ENCODE measurements around the gene POLR2C.
A peak's percentile ranks its signal among the peaks of the same experiment; 100 is the strongest.

The POLR2C gene

DNA sequence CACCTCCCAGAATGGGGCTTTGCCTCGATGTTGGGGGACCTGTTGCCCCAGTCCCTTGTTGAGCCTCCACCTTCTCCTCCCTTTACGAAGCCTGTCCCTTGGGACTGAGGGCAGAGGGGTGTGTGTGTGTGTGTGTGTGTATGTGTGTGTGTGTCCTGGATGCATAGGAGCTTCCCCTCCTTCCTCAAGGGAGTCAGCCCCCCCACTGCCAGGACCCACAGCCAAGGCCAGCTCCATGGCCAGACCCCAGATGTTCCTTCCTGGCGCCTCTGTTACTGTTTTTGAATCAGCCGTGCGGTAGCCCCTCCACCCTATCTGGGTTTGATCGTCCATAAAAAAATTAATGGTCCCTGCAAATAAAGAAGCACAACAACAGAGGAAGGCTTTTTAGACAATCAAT is 41.5 kb downstream of the POLR2C start:
- no peak for DNase-seq (ENCODE audit: low read depth)

DNA sequence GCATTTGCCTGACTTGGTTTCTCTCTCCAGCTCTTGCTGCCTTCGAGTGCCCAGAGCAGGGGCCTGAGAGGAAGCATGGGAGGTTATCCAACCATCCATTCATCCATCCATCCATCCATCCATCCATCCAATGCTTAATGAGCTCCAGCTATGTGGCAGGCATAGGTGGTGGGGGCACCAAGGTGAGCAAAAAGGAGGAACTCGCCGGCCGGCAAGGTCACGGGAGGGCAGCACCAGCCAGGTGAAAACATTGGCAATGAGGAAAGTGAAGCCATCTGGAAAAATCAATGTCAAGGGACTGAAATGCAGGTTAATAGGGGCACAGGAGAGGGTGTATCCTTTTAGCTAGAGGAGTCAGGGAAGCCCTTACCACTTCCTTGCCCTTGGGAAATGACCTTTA is 42.0 kb downstream of the POLR2C start:
- DNase-seq (ENCODE audit: low read depth): no peak

DNA sequence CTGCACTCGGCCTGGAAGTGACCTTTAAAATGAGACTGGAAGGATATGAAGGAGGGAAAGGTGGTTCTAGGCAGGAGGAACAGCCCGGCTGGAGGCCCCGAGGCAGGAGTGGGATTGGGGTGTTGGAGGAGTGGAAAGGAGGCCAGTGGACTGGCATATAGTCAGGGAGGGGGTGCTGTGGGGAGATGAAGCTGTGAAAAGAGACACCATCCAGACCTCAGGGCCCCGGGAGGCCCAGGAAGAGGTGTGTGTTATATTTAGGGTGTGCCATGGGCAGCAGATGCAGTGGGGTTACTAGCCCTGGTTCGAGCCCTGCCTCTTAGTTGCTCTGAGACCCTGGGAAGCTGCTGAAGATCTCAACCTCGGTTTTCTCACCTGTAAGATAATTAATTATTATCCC is 42.7 kb downstream of the POLR2C start:
- DNase-seq (ENCODE audit: low read depth): no peak

DNA sequence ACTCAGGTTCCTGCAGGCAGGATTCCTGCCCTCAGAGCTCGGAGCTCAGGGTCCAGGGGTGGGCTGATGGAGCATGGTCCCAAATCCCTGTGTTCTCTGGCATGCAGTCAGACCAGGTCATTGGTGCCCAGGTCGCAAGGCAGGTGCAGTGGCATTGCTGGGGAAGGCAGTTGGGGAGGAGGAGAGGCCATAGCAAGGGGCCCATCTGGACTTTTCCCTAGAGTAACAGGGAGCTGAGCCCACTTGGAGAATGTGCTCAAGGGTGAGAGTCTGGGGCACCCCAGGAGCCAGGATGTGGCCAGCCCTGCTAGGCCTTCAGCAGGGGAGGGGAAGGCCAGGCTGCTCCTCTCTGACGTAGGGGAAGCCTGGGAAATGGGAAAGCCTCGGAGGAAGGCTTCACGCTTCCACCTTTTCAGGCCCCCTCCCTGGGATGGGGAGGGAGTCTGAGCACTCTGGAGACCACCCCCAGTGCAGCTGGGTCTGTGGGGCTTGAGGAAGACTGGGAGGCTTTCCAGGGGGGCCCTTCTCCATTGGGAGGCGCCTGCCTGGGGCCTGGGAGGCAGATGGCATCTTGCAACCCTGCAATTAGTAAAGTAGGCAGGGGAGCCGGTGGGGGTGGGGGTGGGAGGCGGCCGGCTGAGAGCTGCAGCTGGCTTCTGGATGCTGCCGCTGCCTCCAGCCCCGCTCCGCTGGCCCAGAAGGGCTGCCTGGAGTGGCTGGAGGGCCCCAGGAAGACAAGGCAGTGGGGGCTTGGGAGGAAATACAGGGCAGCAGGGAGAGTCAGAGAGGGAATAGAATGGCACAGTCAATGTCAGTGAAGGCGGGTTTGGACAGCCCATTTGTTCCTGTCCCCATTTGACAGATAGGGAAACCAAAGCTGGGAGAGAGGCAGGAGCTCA is 44.9 kb downstream of the POLR2C start:
- DNase-seq (ENCODE audit: low read depth): no peak

DNA sequence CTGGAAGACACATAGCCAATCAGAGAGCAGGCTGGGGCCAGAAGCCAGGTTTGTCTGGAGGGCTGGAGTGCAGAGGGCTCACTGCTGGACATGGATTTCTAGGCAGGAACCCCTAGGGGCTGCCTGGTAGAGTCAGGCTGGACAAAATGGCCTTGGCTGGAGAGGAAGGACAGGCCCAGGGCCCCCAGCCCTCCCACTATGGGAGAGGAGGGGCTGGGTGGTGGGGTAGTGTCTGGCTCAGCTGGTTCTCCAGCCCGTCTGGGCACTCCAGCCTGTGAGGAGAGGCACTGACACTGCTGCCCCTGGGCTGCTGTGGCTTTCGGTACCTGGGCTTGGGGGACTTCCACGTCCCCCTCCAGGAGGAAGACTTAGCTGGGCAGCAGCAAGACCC is 45.6 kb downstream of the POLR2C start:
- DNase-seq (ENCODE audit: low read depth): no peak

DNA sequence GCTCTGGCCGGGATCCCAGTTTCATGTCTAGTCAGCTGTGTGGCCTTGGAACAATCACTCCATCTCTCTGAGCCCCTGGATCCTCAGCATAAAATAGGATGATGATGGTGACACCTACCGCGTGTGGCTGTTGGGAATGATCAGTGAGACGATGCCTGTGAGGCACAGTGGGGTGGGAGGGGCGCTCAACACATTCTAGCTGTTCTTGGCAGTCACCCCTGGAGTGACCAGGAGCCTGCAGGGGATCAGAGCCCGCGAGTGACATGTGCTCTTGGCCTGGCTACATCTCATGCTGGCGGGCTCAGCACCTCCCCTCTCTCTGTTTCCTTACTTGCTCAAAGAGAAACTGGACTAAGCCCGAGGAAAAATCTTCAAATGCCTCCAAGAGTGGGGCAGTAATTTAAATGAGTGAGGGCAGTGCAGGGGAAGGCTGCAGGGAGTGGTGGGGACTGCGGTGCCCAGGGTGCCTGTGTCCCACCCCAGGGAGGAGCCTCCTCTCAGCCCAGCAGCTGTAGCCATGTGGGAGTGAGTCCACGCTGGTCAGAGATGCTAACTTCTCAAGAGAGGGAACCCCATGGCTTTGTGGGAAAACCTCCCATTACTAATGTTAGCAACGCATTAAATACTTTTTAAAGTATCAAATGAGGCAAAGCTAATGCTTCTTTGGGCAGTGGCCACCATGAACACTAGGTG is 46.9 kb downstream of the POLR2C start:
- no peak for DNase-seq (ENCODE audit: low read depth)

DNA sequence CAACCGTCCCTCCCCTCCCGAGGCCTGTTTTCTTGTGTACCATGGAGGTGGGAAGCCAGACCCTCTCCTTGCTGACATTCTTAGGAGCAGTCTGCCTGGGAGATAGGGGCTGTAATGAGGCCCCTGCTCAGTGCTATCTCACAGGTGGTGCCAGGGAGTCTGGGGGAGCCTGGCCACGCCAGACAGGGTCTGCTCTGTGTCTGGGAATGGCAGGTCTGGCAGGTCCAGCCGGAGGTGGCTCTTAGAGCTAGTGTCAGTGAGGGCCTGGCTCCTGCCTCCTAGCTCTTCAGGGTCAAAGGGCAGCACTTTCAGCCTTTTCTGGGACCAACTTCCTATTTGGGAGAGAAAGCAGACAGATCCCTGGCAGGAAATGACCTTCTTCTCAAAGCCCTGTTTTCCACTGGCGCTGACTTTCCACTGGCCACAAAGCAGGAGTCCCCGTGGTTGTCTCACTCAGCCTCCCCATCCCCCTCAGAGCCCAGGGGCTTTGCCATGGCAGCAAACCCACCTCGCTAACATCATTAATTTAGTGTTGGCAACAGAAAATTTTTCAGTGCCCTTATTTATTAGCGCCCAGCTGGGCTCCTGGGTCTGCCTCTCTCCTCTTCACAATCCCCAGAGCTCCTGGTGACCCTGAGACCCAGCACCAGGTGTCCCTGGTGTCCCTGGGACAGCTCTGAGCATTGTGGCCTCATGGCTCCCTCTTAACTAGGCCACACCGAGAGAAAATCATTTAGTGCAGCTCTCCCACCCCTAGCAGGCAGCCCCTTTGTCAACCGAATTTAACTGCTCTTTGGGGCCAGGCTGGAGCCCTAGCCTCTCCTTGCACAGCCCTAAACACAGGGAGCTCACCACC is 47.8 kb downstream of the POLR2C start:
- no peak for DNase-seq (ENCODE audit: low read depth)

DNA sequence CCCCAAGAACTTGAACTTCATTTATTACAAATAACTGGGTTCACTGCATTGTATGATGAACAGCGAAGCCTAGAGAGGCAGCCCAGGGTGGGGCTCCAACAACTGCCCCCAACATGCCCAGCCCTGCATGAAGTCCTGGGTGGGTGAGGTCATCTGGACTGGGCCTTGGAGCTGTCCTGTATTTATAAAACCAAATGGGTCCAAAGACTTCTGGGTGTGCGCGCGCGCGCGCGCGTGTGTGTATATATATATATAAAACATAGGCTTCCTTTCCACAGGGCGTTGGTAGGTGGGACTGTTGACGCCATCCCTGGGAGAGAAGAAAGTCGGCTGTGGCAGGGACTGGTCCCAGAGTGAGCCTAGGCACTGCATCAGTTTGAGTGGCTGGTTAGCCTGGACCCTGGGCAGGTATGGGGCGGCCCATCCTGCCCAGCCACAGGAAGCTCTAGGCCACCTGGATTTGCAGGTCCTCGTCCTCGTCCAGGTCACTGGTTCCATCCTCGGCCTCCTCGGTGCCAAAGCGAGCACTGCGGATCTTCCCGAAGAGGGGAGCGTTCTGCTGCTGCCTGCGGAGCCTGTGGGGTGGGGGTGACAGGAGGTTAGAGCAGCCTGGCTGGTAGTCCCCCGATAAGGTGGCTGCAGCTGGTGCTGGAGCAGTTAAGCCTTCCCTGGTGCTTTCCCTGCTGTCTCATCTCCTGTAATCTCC is 50.0 kb downstream of the POLR2C start:
- no peak for DNase-seq (ENCODE audit: low read depth)

DNA sequence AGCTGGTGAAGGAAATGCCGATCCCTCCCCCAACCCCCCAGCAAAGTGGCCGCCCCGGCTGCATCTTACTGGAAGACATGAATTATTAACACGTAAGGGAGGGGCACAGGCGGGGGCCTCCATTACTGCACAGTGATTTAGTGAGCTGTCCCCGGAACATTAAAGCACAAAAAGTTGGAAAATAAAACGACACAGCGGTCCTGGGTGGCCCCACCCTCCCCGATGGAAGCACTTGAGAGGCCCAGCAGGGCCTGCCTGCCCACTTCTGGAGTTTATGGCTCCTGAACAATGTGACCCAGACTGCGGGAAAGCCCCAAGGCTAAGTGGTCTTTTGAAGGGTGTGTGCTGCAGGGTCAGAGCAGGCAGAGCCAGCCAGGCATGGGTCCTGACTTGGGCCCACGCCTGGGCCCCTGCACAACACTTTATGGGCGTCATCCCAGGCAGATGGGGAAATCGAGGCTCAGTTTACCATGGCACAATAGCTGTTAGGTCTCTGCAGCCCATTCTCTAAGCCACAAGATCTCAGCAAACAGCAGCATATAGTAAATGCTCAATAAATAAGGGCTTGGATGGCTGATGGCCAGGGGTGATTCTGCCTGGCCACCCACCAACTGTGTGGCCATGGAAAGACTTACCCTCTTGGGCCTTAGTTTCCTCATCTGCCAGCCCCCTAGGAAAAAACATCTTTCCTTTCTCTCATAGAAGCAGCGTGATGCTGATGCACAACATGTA is 51.1 kb downstream of the POLR2C start:
- no peak for DNase-seq (ENCODE audit: low read depth)

DNA sequence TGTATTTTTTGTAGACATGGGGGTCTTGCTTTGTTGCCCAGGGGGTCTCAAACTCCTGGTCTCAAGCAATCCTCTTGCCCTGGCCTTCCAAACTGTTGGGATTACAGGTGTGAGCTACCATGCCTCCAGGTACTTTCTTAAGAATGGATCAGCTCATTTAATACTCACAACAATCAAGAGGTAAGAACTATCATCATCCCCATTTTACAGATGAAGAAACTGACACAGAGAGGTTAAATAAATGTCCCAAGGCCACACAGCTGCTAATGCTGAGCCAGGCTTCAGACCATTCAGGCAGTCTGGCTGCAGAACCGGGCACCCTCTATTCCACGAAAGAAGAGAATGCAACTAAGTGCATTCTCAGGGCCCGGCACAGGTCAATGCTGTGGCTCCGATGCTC is 51.9 kb downstream of the POLR2C start:
- DNase-seq (ENCODE audit: low read depth): no peak

DNA sequence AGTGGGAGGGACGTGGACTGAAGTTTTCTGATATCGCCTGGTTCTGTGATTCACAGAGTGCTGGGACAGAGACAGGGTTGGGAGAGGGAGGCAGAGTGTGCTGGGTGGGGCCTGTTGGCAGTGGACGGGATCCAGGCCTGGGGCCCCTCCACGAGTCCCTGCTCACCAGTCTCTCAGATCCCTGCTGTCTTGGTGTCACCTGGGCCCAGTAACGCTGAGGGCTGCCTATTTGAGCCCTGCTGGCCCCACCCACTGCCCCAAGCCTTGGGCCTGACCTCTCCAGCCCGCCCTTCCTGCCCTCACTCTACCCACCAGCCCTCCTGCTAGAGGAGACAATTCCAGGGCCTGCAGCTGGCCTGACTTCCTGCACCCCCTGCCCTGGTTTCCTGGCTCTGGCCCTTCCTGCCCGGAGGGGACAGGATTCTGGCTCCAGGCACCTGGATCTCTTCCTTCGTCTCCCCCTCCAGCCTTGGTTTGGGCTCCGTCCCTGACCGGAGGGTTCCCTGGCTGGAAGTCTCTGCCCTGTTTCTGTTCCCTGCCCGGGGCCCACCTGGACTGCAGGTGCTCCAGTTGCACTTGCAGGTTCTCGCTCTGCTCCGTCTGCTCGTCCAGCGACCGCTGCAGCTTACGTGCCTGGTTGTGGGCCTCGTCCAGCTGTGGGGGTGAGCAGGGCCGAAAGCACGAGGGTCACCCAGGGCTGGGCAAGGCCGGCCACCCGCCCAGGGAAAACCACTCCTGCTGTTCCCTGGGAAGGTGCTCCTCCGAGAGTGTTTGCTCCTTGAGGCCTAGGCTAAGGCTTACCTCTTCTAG is 52.5 kb downstream of the POLR2C start:
- DNase-seq (ENCODE audit: low read depth): no peak

DNA sequence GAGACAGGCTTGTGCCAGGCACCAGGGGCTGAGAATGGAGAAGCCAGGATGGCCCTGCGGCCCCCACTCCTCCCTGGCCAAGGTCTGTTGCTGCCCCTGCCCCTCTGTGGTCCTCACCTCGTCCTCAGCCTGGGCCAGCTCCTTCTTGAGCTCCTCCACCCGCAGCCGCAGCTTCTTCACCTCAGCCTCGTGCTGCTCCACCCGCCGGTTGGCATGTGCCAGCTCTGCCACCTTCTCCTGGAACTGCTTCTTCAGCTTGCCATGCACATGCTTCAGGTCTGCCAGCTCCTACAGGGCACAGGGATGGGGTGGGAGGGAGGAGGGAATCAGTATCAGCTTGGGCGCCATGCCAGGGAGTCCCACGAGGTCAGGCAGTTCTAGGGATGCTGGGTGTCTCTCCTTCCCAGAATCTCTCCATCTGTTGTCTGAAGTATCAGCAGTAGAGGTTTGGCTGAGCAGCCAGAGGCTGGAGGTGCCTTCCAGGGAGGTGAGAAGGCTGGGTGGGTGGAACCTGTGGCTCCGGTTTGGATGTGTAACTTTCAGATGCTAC is 53.8 kb downstream of the POLR2C start:
- DNase-seq (ENCODE audit: low read depth): no peak

DNA sequence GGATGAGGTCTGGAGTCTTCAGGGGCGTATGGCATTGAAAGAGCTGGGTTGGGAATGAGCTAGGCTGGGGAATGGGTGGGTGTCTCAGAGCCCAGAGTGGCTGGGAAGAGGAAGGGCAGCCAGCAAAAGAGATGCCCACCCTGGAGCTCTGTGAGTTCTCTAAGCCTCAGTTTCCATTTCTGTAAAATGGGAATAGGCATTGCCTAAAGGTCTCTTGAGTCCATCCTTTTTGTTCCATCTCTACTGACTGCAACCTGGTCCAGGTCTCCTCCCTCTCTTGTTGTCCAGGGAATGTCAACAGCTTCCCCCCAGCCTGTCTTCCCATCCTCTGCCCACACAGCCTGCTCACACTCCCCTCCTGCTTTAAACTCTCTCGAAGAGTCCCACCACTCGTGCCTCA is 54.3 kb downstream of the POLR2C start:
- no peak for DNase-seq (ENCODE audit: low read depth)

DNA sequence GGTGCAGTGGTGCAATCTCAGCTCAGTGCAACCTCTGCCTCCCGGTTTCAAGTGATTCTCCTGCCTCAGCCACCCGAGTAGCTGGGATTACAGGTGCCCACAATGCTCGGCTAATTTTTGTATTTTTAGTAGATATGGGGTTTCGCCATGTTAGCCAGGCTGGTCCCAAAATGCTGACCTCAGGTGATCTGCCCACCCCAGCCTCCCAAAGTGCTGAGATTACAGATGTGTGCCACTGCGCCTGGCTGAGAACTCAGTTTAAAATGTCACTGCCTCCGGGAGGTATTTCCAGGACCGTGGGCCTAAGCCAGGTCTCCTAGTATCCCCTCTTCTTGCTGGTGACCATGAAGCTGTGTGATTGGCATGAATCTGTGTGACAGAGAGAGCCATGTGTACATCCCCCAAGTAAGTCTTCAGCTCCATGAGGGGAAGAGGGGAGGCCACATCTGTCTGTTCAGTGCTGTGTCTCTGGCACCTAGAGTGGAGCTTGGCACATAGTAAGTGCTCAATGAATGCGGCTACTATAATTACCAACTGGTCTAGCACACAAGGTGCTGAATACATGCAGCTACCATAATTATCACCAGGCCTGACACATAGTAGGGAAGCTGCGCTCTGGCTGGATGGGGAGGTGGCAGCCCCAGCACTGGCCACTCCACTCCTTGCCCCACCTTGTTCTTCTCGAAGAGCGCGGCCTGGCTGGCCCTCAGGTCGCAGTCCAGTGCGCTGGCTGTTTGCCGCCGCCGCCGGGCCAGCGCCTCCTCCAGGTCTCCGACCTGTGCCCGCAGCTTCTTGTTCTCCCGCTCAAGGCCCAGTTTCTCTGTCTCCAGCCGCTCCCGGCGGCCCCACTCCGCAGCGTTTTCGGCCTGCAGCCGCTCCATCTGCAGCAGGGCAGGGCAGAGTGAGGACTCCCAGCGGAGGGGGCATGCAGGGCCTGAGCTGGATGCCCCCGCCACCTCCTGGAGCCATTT is 55.2 kb downstream of the POLR2C start:
- DNase-seq (ENCODE audit: low read depth): no peak

DNA sequence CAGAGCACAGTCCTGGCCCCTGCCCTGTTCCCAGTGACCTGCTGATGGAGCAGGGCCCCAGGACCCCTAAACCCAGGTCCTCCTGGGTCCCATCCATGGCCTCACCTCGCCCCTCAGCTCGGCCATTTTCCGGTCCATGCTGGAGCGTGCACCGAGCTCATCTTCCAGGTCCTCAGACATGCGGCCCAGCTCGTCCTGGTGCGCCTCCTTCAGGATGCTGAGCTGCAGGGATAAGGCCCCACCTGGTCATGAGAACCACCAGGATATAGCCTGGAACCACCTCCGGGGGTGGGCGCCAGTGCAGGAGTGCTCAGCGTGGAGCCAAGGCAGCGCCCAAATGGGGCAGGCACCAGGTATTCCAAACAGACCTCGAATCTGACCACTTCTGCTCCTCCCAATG is 56.0 kb downstream of the POLR2C start:
- no peak for DNase-seq (ENCODE audit: low read depth)

DNA sequence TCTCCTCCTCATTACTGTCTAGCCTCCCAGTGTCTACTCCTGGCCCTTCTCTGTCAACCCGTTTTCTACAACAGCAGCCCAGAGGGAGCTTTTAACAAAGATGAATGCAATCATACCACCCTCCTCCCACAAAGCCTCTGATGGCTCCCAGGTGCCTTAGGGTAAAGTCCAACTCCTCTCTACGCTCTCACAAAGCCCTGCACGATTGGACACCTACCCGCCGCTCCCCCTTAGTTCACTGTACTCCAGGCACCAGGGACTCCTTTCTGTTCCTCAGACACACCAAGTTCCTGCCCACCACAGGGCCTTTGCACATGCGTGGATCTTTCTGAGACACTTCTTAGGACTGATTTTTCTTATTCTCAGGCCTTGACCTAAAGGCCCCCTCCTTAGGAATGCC is 56.4 kb downstream of the POLR2C start:
- DNase-seq (ENCODE audit: low read depth): no peak

DNA sequence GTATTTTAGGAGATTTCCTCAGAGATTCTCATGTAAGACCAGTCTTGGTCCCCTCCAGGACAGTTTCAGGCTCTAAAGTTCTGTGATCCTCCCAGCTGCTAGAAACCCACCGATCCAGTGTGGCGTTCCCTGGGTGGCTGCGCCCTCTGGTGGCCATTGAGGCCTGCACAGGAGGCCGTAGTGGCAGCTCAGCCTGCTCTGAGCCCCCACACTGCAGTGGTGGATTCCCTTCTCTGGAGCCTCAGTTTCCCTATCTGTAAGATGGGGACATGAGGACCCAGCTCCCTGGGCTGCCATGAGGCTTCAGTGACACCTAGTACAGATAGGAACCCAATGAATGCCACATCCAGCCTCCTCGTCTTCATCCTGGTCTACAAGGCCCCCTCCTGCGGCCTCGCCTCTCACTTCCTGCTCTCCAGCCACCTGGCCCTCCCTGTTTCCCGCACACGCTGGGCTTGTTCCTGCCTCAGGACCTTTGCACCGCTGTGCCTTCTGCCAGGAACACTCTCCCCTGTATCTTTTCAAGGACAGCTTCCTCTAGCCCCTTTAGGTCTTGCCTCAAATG is 57.4 kb downstream of the POLR2C start:
- peak; percentile 65 for DNase-seq (ENCODE audit: low read depth)
